NCI-H1694 (cell line): ENCODE measurements around the gene ANK3.

Experiments used
- DNase-seq: peaks from one replicate; lab custom pipeline; 2025; lab: John Stamatoyannopoulos, UW

ANK3 gene

DNA sequence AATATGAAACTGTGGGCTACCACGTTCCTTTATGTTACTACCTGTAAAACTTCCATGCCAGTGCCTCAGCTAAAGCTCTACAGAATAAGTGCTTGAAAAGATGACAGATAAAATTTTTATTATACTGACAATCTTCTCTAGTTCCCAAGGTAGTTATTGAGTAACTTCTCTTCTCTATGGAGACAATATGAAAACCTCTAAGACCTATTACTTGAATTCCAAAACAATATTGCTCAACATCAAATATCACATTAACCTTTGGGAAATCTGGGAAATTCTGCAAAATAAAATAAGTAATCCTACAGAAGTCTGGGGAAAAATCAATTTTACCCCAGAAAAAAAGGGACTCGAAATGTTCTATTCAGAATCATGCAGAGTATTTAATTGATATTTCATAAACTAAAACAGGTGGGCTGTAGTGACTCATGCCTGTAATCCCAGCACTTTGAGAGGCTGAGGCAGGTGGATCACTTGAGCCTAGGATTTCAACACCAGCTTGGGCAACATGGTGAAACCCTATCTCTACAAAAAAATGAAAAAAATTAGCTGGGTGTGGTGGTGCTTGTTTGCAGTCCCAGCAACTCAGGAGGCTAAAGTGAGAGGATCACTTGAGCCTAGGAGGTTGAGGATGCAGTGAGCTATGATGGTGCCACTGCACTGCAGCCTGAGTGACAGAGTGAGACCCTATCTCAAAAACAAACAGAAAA is 23.8 kb upstream of the ANK3 start:
- DNase-seq = no peak

DNA sequence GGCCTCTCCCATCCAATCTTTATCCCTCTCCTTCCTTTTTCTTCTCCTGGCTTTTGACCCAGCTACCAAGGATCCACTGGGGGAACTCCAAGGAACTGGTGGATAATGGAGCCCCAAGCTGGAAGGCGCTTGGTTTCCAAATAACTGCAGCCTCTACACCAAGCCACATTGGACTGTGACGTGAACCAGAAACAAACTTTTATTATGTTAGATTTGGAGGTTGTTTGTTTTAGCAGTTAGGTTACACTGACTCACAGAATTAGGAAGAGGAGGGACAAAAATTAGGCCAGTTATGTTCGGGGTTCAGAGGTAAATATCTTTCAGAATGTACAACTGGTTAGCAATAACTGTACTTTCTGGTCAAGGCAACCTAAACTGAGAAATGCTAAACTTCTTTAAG is 21.3 kb upstream of the ANK3 start:
- DNase-seq = no peak

DNA sequence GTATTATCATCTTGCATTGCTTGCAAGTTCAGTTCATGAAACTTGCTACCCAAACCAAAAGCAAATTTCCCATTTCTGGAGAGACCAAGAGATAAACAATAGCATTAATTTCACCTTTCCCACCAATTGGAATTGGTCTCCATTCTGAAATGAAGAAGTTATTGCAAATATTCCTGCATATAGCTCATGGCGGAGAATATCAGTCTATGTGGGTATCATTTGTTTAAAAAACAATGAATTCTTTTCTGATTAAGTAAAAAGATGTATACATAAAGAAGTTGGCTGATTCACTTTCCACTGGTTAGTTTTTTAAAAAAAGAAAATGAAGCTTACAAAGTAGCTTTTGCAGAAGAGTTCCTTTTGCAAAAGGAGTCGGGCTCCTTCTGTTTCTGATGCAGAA is 19.5 kb upstream of the ANK3 start:
- DNase-seq = no peak

DNA sequence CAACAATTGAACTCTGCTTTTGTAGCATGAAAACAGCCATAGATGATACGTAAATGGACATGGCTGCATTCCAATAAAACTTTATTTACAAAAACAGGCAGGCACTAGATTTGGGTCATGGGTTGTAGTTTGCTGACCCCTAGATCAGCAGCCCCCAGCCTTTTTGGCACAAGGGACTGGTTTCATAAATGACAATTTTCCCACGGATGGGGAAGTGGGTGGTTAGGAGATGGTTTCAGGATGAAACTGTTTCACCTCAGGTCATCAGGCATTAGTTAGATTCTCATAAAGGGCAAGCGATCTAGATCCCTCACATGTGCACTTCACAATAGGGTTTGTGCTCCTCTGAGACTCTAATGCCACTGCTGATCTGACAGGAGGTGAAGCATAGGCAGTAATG is 16.5 kb upstream of the ANK3 start:
- no peak for DNase-seq

DNA sequence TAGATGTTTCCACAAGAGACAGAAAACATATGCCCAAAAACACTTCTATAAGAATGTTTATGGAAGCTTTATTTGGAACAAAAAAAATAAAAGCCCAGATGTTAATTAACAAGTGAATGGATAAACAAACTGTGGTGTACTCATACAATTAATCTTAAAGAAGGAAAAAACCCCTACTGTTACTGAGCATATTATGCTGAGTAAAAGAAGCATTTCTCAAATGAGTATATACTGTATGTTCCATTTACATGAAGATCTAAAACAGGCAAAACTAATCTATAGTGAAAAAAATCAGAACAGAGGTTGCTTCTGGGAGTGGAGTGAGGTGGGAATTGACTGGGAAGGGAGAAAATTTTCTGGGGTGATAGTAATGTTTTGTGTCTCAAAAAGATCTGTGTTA is 15.5 kb upstream of the ANK3 start:
- DNase-seq = no peak

DNA sequence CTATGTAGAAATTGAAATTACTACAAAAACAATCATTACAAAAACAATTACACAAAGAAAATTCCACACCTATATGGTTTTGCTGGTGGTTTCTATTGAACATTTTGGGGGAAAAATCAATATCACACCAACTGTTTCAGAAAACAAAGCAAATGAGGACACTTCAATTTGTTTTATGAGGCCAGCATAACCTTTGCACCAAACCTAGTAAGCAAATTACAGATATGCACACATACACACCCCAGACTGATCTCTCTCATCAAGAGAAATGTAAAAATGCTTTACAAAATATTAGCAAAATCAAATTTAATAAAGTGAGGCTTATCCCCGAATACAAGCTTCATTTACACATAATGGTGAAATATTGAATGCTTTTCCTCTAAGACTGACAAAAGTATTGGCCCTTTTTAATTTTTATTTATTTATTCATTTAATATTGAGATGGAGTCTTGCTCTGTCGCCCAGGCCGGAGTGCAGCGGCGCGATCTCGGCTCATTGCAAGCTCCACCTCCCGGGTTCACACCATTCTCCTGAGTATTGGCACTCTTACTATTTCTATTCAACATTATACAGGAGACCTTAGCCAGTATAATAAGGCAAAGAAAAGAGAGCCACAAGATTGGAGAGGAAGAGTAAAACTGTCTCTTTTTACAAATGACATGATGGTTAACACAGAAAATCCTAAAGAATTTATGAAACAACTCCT is 13.6 kb upstream of the ANK3 start:
- no peak for DNase-seq

DNA sequence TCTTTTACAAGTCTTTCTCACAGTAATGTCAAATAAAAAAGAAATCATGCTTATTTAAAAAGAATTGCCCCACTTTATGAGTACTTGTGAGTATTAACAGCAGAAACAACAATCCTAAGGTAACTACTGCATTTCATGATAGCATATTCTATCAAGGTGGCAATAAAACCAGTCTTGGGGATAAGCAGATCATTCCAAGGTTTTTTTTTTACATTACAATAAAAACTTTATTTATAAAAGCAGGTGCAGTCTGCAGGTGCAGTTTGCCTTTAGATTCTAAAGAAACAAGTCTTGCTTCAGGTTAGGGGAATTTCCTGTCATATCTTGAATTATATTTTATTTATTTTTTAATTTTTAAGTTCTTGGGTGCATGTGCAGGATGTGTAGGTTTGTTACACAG is 10.7 kb upstream of the ANK3 start:
- DNase-seq = no peak

DNA sequence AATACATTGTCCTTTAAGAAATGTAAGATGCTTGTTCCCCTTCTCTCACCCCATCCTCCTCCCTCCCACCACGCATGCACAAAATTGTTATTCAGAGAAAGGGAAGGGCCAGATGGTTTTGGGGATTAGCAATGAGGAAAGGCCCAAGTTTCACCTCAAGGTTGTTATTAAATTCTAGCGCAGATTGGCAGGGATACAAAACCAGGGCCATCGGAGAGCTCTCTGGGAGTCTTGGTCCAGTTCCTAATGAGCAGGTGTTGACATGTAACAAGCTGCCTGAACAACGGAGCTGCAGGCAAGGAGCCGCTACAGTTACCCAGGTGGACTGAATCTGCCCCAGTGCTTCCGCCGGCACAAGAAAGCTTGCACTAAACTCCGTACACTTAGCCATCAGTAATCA is 9.7 kb upstream of the ANK3 start:
- DNase-seq = peak; percentile 64

DNA sequence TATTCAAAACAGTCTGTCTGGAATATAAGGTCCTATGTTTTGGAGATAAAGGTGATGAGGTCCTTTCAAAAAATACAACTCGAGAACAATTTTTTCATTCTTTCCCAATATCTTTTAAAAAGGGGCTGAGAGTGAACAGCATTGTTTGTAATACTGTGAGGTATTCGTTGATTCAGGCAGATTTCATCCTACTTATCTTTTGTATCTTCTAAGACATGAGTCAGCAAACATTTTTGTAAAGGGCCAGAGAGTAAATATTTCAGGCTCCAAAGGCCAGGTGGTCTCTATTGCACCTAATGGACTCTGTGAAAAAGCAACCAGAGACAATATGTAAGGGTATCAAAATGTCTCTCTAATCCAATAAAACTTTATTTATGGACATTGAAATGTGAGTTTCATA is 8.1 kb upstream of the ANK3 start:
- DNase-seq = no peak

DNA sequence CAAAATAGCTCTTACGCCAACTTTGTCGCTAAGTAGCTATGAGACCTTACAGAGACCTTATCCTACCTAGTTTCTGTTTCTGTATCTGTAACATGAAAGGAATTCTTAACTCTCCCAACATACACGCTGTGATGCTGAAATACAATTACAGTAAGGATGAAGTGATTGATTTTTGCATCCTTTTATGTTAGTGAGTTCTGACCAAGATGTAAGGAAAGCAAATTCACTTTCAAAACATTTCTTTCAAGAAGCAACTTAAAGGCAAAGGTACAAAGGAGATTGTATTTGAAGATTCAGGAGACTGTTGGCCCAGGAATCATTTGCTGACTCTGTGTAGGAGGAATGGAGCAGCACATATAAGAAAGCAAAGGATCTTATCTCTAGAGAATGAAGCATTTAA is 7.1 kb upstream of the ANK3 start:
- DNase-seq = no peak

DNA sequence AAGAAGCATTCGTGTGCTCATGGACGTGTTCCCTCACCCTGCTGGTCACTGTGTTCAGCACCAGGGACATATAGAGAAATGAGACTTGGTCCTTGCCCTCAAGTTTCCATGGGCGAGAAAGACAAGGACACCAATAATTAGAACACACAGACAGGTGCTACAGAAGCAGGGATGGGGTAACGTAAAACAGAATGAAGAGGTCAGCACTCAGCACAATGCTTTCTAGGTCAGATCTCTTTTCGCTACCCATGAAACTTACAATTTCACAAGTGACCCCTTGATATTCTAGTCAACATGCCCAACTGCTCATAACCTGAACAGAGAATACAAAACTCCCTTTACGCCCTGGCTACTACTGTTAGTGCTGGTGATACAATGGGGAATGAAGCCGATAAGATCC is 6.0 kb upstream of the ANK3 start:
- DNase-seq = no peak

DNA sequence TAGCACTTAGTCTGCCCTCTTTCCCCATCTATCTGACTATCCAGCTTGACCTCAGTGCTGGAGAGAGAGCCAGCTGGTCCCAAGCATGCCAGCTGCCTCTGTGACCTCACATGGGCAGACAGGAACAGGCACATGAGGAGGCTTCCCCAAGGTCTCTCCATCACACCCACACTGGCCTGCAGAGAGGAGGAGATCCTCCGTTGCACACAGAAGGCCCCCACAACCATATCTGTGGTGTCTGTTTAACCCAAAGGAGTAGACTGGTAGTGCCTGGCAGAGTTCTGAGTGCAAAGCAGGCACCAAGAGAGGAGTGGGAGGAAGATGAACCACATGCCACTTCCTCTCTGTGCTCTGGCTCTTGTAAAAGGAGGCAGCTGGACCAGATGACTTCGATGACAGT is 4.8 kb upstream of the ANK3 start:
- DNase-seq = no peak

DNA sequence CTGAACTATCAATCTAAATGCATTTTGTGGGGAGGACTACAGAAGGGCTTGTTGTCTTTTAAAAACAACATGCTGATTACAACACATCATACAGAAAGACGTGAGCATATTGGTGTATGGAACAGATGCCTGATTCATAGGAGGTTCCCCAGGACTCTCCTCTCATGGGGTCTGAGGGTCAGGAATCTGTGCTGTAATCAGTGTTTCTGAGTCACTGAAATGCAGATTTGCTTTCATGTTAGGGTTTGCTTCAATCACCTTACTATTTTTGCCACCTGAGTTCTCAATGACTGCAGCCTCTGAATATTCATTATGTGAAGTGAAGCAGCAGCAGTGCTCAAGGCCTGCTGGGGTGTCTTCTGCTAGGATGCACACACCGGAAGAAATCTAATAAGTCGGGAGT is 550 bp upstream of the ANK3 start:
- DNase-seq = no peak

DNA sequence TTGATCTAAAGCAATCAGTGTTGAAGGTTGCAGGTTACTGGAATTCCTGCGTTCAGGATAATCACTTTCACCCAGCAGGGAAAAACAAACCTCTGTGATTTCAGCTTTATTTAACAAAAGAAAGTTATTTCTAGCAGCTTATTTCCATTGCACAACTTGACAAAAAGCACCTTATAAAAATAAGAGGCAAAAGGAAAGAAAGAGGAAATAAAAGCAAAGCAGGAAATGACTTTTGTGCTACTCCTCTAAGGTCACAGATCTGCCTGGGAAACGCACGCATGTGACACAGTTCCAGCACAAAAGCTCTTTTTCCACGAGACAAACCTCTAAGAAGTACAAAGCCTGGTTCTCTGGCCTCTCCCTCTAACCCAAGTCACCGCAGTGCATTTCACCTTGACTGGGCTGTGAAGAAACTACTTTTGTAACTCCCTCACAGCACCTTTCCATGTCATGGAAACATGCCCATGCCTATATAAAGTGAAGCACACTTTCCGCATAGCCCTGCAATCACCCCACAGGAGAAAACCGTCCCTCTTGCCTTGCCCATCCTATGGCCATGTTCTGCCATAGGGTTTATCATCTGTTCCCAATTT is 870 bp downstream of the ANK3 start:
- peak; percentile 26 for DNase-seq

DNA sequence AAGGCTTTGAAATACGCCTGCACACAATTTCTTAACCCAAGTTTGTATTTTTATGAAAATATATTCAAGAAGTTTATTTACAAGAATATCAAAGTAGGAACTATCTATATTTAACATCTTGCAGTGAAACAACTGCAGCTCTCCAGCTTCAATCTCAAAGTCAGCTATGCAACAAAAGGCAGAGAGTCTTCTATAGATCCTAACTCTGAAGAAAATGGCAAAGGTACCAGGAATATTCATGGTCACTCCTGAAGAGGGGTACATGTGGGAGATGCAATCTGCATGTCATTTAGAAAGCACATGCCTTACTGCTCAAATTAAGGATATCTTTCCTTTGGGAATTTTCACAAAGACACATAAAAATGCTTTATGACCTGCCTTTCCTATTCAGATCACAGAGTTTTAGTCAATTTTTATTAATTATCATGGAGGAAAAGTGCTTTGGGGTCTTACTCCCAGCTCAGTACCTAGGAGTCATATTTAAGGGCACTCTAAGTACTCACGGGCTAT is 1.5 kb downstream of the ANK3 start:
- no peak for DNase-seq

DNA sequence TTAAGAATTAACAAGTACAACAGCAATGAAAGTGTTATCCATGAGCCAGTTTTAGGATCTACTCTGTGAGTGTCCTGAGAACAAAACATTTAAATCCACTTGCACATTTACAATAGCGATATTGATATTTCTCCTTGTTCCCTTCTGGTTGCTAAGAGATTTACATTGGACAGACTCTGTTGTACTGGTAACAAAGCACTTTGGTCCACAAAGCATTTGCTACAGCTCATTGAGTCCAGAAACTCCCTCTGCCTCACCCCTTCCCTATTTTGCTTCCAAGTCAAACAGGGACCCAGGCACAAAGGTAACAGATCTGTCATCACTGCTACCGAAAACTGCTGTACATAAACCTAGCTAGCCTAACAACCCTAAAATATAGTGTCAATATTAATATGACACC is 2.1 kb downstream of the ANK3 start:
- no peak for DNase-seq

DNA sequence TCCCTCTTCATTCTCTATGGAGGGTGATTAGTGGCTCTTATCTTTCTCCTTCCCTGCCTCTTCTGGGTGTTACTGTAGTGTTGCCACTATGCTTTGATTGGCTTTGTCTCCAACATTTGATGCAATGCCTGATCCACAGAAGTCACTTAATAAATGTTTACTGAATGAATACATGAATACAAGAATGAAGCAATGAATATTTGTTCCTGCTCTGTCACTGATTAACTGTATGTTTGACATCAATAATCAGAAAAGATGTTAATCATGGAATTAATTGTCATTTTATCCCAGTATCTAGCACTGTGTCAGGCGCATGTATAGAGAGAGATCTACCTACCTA is 4.3 kb downstream of the ANK3 start:
- no peak for DNase-seq

DNA sequence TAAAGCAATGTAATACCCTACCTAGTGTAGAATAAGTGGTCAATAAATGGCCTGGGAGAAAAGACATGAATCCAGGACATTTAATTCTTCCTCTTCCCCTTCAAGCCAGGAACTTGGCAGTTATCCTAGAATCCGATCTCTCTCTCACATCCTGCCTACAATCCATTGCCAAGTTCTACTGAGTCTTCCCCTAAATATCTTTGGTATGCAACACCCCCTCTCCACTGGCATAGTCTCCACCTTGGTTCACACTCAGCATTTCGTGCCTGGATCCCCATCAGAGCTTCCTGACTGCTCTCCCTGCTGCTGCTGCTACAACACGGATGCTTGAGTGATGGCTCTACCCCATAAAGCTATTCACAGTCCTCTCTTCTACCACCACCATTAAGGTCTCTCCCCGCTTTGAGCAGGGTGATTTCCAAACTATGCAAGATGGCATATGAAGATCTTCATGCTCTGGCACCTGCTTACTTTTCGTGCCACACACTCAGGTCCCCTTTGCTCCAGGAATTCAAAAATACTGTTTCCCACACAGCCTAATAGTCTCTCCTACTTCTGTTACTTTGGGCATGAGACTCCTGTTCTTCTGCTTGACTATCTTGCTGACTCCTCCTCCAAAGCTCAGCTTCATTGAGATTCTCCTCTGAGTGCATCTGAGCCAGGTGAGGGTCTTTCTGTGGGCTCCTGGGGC is 4.8 kb downstream of the ANK3 start:
- no peak for DNase-seq

DNA sequence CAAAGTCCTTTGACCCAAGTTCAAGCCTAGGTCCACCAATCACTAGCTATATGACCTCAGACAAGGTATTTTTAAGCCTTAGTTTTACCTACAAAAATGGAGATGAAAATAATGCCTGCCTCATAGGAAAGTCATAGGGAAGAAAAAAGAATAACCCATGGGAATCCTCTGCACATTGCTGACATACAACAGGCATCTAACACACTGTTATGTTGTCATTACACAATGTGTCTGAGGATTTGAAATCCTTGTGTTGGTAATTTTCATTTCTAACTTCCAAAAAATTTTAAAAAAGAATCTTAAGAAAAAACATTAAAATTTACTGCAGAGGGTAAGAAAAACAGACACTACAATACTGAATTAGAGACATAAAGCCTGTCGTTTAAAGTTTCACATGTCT is 5.7 kb downstream of the ANK3 start:
- no peak for DNase-seq

DNA sequence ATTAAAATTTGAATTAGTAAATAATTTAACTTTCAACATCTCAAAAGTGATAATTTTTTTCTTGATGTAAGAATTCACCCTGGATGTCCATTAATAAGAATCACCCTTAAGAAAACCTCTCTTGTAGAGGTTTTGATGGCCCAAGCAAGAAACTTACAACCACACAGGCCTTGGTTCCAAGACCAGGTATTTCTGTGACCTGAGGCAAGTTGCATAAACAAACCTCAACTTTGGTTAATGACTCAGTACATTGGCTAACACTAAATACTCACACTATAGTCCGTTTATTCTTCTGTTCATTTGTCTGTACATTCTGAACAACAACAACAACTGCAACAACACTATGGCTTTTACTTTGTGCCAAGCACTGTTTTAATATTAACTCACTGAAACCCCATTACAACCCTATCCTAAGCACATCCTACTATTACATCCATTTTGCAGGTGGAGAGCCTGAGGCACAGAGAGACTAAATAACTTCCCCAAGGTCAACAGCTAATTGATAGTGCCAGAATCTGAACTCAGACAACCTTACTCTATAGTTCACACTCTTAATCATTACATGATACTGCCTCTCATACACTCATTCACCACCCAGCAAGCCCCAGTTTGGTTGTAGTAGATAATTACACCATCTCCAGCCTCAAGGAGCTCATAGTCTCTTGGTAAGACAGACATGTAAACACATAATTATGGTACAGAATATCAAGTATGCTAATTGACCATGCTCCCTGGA is 6.6 kb downstream of the ANK3 start:
- DNase-seq = no peak

DNA sequence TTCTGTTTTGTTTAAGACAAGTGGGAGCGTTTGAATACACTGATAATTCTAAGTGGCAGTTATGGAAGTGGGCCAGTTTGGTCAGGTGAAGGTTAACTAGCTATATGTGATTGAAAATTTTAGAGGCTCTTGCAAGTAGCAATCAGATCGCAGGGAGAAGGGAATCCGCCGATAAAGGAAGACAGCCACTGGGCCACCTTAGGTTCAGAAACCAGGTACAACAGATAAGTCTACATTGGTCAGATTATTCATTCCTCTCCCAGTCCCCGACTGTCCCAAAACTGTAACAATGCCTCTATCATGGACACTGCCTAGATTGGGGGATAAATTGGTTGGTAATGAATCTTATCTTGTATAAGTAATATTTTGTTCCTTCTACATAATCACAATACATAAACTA is 8.9 kb downstream of the ANK3 start:
- DNase-seq = no peak

DNA sequence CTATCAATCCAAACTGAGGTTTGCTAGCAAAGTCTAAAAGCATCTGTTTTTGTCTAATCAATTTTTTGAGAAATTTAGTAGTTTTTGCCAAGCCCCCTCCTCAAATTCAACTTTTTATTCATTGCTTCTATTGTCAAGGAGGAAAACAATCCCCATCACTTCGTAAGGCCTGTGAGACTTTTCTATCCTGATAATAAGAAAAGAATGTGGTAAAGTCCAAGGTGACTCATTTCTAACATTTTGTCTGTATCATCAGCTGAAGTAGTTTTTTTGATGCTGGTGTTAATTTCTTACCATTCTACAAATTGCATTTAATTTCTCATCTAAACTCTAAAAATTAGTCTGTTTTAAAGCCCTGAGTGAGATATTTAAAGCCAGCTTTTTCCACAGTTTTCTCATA is 11.7 kb downstream of the ANK3 start:
- no peak for DNase-seq

DNA sequence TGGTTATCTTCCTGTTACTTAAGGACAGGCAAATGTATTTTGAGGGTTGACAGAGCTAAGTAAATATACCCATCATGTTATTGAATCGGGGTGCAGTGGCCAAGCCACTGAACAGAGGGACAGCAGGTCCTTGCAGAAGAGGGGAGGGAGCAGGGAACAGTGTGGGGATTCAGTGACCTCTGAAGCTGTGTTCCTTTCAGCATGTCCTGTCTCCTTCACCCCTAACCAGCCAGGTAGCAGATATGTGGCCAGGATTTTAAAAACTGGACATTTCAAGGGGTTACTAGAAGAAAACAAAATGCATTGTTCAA is 12.7 kb downstream of the ANK3 start:
- DNase-seq = no peak
